HEK293T (cell line): ENCODE data around the gene TBPL1.

ENCODE experiments used
- ELF4 ChIP-seq: fragments of 450-650 bp; IDR thresholded peaks from 2 replicates; pipeline ENCODE4 v1.6.1; 2017; ENCODE audit warnings: antibody characterized with exemption
- FOXA1 ChIP-seq: fragments of 450-650 bp; IDR thresholded peaks from 2 replicates; pipeline ENCODE4 v1.6.1; 2016; ENCODE audit warnings: mild to moderate bottlenecking
- HDGF ChIP-seq: fragments of 450-650 bp; IDR thresholded peaks from 2 replicates; pipeline ENCODE4 v1.6.1; 2017; ENCODE audit warnings: antibody characterized with exemption, borderline replicate concordance
- L3MBTL2 ChIP-seq: fragments of 450-650 bp; conservative IDR thresholded peaks from 2 replicates; pipeline ENCODE4 v1.6.1; 2016; ENCODE audit warnings: mild to moderate bottlenecking
- NFRKB ChIP-seq: fragments of 450-650 bp; IDR thresholded peaks from 2 replicates; pipeline ENCODE4 v1.6.1; 2016; ENCODE audit warnings: mild to moderate bottlenecking, moderate library complexity
- SUZ12 ChIP-seq: fragments of 450-650 bp; IDR thresholded peaks from 2 replicates; pipeline ENCODE4 v1.6.1; 2016; ENCODE audit warnings: mild to moderate bottlenecking
- TARDBP ChIP-seq: fragments of 450-650 bp; IDR thresholded peaks from 2 replicates; pipeline ENCODE4 v1.6.1; 2016

DNA sequence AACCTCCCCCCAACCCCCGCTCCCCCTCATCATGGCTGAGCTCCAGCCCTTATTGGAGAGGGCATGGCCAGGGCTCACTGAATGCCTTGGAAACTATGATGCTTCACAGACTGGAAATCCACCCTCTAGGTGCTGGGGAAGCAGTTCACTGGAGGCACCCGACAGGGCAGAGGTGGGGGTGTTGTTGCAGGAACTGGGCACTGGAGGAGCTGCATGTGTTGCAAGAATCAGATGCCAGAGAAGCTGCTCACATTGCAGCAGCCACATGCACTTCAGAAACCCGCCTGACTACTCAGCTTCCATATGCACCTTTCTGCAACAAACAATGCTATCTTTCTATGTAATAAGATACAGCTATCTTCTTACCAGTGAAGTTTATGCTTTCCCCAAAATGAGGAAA is 7.9 kb upstream of the TBPL1 start:
- TF ChIP-seq HDGF, result no peak
- TF ChIP-seq ELF4, result no peak
- TF ChIP-seq TARDBP, result no peak
- TF ChIP-seq FOXA1, result no peak
- no peak for TF ChIP-seq SUZ12
- no peak for TF ChIP-seq NFRKB
- TF ChIP-seq L3MBTL2, result no peak
